ENCODE results near the gene PWWP2A.
A peak's percentile ranks its signal among the peaks of the same experiment; 100 is the strongest.

PWWP2A gene

DNA sequence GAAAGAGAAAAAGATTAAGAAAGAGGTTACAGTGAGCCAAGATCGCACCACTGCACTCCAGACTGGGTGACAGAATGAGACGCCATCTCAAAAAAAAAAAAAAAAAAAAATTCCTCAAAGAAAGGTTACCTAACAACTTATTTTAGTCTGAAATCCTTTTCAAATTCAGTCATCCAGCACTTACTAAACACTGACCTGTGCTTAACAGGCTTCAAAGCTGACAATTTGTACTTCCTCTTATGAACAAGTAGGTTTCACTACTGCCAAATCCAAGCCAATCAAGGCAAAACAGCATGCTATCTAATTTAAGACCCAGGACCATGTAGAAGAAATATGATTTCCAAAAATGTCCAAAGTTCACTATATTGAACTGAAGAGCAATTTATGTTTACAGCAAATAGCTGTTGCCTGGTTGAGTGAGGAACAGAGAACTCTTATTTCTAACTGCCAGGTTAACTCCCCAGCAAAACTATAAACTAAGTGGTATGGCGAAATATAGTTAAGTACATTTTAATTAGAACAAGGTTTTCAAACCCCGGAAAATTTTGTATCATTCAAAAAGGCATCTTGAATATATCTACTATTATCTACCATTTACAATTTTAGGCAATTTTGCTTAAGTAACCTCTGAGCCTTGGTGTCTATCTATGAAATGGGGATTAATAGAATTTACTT lies 13.4 kb downstream of the PWWP2A start:
- no peaks in the 10 kb centered on the region for H3K9me3 Mint-ChIP-seq
- peaks cover 30% of the 10 kb centered on the region for H3K36me3 Mint-ChIP-seq (ENCODE audit: low read depth)
- H3K27me3 Mint-ChIP-seq: no peaks in the 10 kb centered on the region
- ATAC-seq (no peak), DNase-seq (no peak)
- peaks cover 14% of the 10 kb centered on the region for H3K4me1 Mint-ChIP-seq
- no peak overlapping the region for H3K27ac Mint-ChIP-seq
- no peak overlapping the region for H3K4me3 Mint-ChIP-seq

DNA sequence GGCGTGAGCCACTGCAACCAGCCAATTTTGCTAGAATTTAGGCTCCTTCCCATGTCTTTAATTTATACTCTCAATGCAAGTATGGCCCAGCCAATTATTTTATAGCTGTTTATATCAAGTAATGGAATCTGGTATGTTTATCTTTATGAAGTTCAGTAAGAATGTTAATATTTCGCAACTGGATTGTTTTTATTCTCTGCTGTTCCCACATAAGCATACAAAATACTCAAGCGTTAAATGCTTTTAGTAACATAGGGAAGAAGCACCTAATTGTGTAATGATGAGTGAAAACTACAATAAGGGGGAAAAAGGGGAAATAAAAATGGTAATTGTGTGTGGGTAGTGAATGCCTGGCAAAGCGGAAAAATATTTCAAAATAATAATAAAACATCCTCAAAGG lies 21.3 kb downstream of the PWWP2A start:
- DNase-seq (no peak), ATAC-seq (no peak)
- peaks cover 35% of the 10 kb centered on the region for H3K36me3 Mint-ChIP-seq (ENCODE audit: low read depth)
- H3K4me3 Mint-ChIP-seq: no peak overlapping the region
- H3K4me1 Mint-ChIP-seq: peaks cover 15% of the 10 kb centered on the region
- no peaks in the 10 kb centered on the region for H3K27me3 Mint-ChIP-seq
- H3K27ac Mint-ChIP-seq: no peak overlapping the region
- no peaks in the 10 kb centered on the region for H3K9me3 Mint-ChIP-seq

DNA sequence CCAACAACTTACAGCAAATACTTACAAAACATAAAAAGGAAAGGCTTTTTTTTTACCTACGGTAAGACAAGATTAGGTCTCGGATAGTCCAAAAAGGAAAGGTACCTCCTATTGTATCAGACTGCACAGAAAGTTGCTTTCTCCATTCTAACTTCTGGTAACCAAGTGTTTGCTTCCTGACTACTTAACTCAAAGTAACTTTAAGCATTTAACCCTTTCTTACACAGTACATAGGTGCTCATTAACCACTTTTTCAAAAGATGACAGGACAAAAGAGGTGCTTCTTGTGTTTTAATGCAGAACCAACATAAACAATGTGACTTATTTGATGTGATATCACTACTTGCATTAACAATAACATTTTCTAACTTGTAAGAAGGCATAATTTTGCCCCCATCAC lies 23.1 kb downstream of the PWWP2A start:
- Mint-ChIP-seq H3K9me3 (no peaks in the 10 kb centered on the region), H3K27me3 (no peaks in the 10 kb centered on the region), H3K36me3 (ENCODE audit: low read depth) (peaks cover 41% of the 10 kb centered on the region), H3K4me1 (peaks cover 18% of the 10 kb centered on the region), H3K4me3 (no peak overlapping the region), H3K27ac (no peak overlapping the region)
- ATAC-seq (no peak), DNase-seq (no peak)

DNA sequence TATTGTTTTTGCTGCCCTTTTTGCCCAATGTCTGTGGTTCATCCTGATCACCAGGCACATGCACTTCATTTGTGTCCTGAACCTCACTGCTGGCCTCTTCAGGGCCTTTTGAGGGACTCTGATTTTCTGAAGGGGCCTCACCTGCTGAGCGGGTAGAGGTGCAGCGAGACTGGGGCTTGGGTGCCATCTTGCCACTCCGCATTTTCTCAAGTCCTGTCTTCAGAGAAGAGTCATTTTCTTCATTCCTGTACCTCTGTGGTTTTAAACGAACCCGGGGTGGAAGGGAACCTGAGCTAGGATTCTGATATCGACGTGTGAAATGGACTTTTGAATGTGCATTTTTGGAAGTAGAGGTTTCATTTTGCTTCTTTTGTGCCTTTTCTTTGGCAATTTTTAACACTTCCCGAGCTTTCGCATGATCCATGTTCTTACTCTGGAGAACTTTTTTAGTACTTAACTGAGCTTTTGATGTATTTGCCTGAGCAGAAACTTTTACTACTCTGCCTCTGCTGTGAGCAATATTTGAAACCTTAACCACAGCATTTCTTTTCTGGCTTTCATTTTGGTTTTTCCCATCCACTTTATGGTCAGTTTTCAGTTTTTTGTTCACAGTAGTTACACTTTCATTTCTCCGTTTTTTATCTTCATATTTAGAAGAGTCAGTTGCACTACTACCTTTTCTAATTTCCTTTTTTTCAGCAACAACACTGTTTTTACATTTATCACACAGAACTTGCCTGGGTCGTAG lies 26.1 kb downstream of the PWWP2A start:
- H3K27me3 Mint-ChIP-seq: no peaks in the 10 kb centered on the region
- peaks cover 31% of the 10 kb centered on the region for H3K36me3 Mint-ChIP-seq (ENCODE audit: low read depth)
- peak overlapping the region; percentile 55 for H3K27ac Mint-ChIP-seq
- peaks cover 16% of the 10 kb centered on the region for H3K4me1 Mint-ChIP-seq
- H3K4me3 Mint-ChIP-seq: no peak overlapping the region
- DNase-seq (no peak), ATAC-seq (no peak)
- H3K9me3 Mint-ChIP-seq: no peaks in the 10 kb centered on the region

DNA sequence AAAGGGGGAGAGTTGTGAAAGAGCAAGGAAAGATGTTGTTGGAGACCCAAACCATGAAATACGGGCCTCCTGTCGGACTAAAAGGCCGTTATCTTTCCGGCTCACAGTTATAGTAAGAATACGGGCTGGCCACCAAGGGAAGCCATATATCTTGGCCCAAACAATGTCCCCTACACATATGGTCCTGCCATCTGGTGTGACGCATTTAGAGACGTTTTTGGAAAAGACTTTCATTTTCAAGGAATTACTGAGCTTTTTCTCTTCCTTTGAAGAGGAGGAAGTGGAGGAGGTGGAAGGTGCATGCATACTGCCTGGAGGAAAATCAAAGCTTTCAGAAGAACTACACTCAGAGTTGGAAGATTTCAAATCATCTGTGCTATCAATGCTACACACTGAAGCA lies 26.7 kb downstream of the PWWP2A start:
- peaks cover 16% of the 10 kb centered on the region for H3K4me1 Mint-ChIP-seq
- no peak overlapping the region for H3K27ac Mint-ChIP-seq
- H3K36me3 Mint-ChIP-seq (ENCODE audit: low read depth): peaks cover 28% of the 10 kb centered on the region
- DNase-seq: no peak
- H3K4me3 Mint-ChIP-seq: no peak overlapping the region
- H3K9me3 Mint-ChIP-seq: no peaks in the 10 kb centered on the region
- no peak for ATAC-seq
- H3K27me3 Mint-ChIP-seq: no peaks in the 10 kb centered on the region

DNA sequence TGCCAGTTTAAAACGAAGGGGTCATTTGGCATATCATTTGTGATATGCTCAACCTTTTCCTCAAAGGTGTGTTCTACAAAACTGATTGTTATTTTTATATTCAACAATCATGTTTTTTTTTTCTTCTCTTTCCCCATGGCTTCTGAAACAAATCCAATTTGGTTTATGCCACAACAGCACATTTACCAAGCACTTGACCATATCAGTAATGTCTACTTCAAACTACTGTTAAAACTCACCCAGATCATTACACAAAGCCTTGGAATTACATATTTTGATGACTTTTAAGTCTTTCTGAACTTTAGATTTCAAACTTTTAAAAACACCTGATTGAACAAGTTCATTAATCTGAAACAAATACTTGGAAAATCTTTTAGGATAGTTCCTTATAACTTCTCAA lies 29.2 kb downstream of the PWWP2A start:
- ATAC-seq: no peak
- Mint-ChIP-seq H3K27ac (no peak overlapping the region), H3K27me3 (no peaks in the 10 kb centered on the region), H3K4me1 (peaks cover 16% of the 10 kb centered on the region), H3K36me3 (ENCODE audit: low read depth) (peaks cover 28% of the 10 kb centered on the region), H3K9me3 (no peaks in the 10 kb centered on the region), H3K4me3 (no peak overlapping the region)
- no peak for DNase-seq

DNA sequence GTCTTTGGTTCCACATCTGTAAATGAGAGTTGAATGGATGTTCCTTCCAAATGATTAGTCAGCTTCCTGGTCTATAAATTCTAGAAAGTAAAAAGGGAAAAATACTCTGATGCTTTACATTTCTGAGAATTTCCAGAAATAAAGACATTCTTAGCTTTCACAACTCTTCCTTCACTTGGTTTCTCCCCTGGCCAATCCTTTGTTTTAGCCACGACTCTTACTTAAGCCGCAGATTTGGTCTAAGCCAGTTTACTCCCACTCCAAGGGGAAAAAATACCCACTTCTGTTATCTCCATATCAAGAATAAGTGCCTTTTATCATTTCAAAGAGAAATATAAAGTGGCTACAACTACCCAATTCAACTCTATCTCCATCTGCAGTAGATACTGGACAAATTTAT lies 29.7 kb downstream of the PWWP2A start:
- DNase-seq: no peak
- no peak overlapping the region for H3K4me3 Mint-ChIP-seq
- H3K27ac Mint-ChIP-seq: no peak overlapping the region
- H3K36me3 Mint-ChIP-seq (ENCODE audit: low read depth): peaks cover 28% of the 10 kb centered on the region
- no peaks in the 10 kb centered on the region for H3K9me3 Mint-ChIP-seq
- ATAC-seq: no peak
- no peaks in the 10 kb centered on the region for H3K27me3 Mint-ChIP-seq
- H3K4me1 Mint-ChIP-seq: peaks cover 16% of the 10 kb centered on the region

DNA sequence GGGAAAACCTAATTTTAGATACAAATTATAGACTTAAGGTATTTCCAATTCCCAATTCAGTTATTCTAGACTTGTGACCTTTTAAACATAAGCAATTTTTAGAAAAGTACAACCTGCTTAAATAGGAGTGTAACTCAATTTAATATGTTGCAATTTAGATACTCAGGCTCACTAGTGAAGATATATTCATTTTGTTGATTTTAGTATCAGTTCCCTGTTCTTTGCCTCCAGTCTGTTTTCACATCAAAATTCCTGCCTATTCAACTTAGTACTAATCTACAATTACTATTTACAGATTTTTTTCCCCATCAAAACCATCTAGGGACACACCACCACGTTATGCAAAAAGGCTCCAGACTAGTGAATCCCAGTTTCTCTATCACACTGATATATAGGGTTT lies 30.4 kb downstream of the PWWP2A start:
- H3K36me3 Mint-ChIP-seq (ENCODE audit: low read depth): peaks cover 21% of the 10 kb centered on the region
- DNase-seq (no peak), ATAC-seq (no peak)
- no peaks in the 10 kb centered on the region for H3K27me3 Mint-ChIP-seq
- no peaks in the 10 kb centered on the region for H3K9me3 Mint-ChIP-seq
- no peak overlapping the region for H3K27ac Mint-ChIP-seq
- no peak overlapping the region for H3K4me3 Mint-ChIP-seq
- peaks cover 11% of the 10 kb centered on the region for H3K4me1 Mint-ChIP-seq

DNA sequence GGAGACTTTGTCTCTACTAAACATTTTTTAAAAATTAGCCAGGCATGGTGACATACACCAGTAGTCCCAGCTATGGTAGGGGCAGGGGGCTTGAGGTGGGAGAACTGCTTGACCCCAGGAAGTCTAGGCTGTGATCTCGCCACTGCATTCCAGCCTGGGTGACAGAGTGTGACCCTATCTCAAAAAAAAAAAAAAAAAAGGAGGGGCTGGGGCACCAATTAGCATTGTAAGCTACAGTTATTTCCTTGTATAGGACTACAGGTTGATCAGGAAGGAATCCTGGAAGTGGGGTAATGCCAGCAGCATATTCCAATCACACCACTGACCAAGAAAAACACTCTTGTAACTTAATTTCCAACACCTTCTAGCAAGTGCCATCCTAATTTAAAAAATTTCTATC lies 32.1 kb downstream of the PWWP2A start:
- H3K27me3 Mint-ChIP-seq: no peaks in the 10 kb centered on the region
- ATAC-seq (no peak), DNase-seq (no peak)
- peaks cover 6% of the 10 kb centered on the region for H3K36me3 Mint-ChIP-seq (ENCODE audit: low read depth)
- no peaks in the 10 kb centered on the region for H3K9me3 Mint-ChIP-seq
- H3K4me3 Mint-ChIP-seq: no peak overlapping the region
- no peak overlapping the region for H3K27ac Mint-ChIP-seq
- no peaks in the 10 kb centered on the region for H3K4me1 Mint-ChIP-seq

DNA sequence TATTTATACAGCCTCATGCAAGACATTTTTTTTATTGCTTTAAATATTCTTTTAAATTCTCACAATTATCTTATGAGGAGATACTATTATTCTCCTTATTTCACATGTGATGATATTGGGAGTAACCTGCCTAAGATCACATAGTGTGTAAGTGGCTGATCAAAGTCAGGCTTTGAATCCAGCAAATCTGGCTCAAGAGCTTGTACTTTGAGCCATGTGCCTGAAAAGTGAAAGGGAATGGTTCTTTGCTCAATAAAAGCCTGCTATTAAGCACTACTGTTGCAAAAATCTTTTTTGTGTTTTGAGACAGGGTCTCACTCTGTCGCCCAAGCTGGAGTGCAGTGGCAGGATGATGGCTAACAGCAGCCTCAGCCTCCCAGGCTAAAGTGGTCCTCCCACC lies 35.1 kb downstream of the PWWP2A start:
- Mint-ChIP-seq H3K9me3 (no peaks in the 10 kb centered on the region), H3K4me1 (no peaks in the 10 kb centered on the region), H3K36me3 (ENCODE audit: low read depth) (peaks cover 1% of the 10 kb centered on the region), H3K27me3 (no peaks in the 10 kb centered on the region), H3K4me3 (no peak overlapping the region), H3K27ac (no peak overlapping the region)
- DNase-seq (no peak), ATAC-seq (no peak)

DNA sequence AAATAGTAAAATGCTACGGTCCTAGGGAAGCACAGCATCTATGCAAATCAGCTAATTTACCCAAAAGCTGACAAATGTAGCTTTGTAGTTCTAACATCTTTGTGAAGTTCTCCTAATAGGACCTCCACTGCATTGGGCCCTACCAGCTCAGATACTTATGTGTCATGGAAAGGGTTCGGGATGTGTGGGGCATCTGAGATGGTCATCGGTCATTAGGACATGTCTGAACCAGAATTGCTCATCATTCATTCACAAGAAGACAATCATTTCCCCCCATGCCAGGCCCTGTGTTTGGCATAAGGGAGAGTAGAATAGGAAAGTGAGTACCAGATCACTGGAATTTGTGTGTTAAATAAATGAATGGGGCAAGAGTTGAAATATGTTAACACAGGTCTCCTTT lies 35.7 kb downstream of the PWWP2A start:
- Mint-ChIP-seq H3K27me3 (no peaks in the 10 kb centered on the region), H3K4me3 (no peak overlapping the region), H3K4me1 (no peaks in the 10 kb centered on the region), H3K36me3 (ENCODE audit: low read depth) (peaks cover 2% of the 10 kb centered on the region), H3K27ac (no peak overlapping the region), H3K9me3 (no peaks in the 10 kb centered on the region)
- no peak for DNase-seq
- no peak for ATAC-seq

DNA sequence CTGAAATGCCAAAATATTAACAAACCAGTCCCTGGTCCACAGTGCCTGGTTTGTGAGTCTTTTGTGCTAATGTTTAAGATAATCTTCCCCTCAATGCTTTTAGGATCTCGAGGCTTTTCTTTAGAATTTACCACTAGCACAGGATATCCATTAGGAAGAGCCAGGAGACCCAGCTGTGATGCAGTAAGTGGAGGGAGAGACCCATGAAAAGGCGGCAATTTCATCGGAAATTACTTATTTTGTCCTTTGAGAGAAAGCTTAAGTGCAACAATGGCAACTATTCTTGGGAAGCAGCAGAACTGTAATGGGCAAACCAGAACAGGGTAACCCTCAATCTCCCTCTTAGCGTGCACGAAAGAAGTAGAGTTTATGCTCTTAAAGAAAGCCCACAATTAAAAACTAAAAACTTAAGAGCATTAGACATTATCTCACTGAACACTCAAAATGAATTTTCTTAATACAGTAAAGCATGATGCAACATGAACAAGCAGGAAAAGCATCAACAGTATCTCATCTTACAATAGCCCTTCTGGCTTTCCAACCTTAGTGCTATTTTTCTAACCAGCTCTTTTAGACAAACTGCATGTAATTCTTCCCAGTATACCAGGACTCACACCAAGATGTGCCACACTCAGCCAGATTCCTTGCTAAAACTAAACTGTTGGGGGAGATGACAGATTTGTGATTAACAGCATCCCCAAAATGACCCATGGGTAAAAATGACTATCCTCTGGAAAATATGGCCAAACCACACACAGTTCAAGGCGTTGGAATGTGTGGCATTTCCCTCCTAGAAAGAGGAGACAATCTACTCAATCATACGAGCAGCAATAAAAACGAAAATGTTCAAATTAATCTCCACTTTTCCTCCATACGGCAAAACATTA lies 36.4 kb downstream of the PWWP2A start:
- no peaks in the 10 kb centered on the region for H3K4me1 Mint-ChIP-seq
- no peaks in the 10 kb centered on the region for H3K9me3 Mint-ChIP-seq
- H3K4me3 Mint-ChIP-seq: no peak overlapping the region
- ATAC-seq (no peak), DNase-seq (no peak)
- H3K36me3 Mint-ChIP-seq (ENCODE audit: low read depth): peaks cover 2% of the 10 kb centered on the region
- no peaks in the 10 kb centered on the region for H3K27me3 Mint-ChIP-seq
- no peak overlapping the region for H3K27ac Mint-ChIP-seq

DNA sequence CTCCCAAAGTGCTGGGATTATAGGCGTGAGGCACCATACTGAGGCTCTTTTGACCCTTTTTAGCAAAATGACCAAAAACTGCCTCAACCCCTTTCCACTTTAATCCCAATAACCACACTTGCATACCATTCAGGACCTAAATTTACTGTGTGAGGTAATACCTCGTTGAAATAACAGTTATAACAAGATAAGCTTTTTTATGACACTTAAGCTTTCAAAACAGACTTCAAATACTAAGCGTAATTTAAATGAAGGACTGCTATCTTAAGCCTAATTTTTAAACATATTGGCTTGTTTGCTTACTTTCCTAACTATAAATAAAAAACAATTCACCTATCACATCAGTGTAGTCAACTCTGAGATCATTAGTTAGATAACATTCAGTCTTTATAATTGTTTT lies 37.8 kb downstream of the PWWP2A start:
- Mint-ChIP-seq H3K4me1 (no peaks in the 10 kb centered on the region), H3K4me3 (no peak overlapping the region), H3K27ac (no peak overlapping the region), H3K27me3 (no peaks in the 10 kb centered on the region), H3K9me3 (no peaks in the 10 kb centered on the region), H3K36me3 (ENCODE audit: low read depth) (peaks cover 6% of the 10 kb centered on the region)
- ATAC-seq (no peak), DNase-seq (no peak)

DNA sequence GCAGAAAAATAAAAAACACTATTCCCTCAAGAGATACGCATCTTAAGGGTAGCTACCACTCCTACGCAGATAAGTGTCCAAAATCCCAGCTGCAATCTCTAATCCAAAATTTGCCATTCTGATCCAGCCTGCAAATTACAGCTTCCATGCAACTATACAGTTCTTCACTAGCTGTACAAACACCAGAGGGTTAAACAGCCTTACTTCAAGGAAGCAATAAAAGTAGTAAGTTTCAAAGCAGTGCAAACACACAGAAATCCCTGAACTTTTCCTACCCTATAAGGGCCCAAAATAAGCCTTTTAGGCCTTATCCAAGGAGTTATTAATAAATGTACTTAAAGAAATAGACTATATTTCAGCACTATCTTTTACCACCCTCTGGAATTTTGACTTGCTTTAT lies 39.5 kb downstream of the PWWP2A start:
- no peaks in the 10 kb centered on the region for H3K27me3 Mint-ChIP-seq
- no peak overlapping the region for H3K4me3 Mint-ChIP-seq
- H3K4me1 Mint-ChIP-seq: no peaks in the 10 kb centered on the region
- H3K27ac Mint-ChIP-seq: no peak overlapping the region
- no peak for ATAC-seq
- no peak for DNase-seq
- peaks cover 6% of the 10 kb centered on the region for H3K36me3 Mint-ChIP-seq (ENCODE audit: low read depth)
- no peaks in the 10 kb centered on the region for H3K9me3 Mint-ChIP-seq

DNA sequence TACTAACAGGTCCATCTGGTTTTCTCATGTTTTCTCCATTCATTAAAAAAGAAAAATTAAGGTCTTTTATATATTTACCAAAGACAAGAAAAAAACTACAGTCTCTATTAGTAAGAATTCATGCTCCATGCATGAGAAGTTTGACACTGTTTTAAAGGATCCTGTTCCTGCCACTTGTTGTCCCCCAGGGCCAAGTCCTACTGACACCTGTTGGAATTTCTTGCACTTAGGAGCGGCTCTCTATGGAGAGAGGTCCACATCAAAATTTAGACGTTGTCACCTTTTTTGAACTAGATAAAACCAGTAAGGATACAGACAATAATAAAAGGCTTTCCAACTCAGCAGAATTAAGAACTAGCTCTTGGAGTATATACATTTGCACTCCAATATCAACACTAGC lies 42.3 kb downstream of the PWWP2A start:
- H3K9me3 Mint-ChIP-seq: no peaks in the 10 kb centered on the region
- no peaks in the 10 kb centered on the region for H3K4me1 Mint-ChIP-seq
- no peaks in the 10 kb centered on the region for H3K27me3 Mint-ChIP-seq
- no peak overlapping the region for H3K27ac Mint-ChIP-seq
- DNase-seq: no peak
- H3K4me3 Mint-ChIP-seq: no peak overlapping the region
- peaks cover 8% of the 10 kb centered on the region for H3K36me3 Mint-ChIP-seq (ENCODE audit: low read depth)
- no peak for ATAC-seq

All from activated naive CD8-positive, alpha-beta T cell treated with anti-CD3 and anti-CD28 coated beads, Interleukin-2, amount 50 U/mL, for 24 hours (primary cell).